Uterine smooth muscle cell (primary cell): ENCODE measurements around the gene FRRS1. TPM values are rescaled to one million over a fixed set of nuclear protein-coding genes. Genes with fewer than 3 reads are reported as not detected.

Experiments
- total RNA-seq: library from RNA; depleted of rRNA; stranded (reverse); fragments of >200 nt; gene quantifications from 2 replicates; pipeline ENCODE4 v1.2.3, GENCODE V29; 2014

Gene FRRS1
- 40.3 and 54.1 TPM in 2 replicates for total RNA-seq

GRCh38 chr1:99766378-99766800 is at the start of gene FRRS1:
Gene FRRS1, minus strand, starts transcription at chr1:99766635. Its CDS starts 17,867 bp downstream, at chr1:99748768.

Other genes with a start within 250 kb of the FRRS1 start
- 0.37 and 0.55 TPM in 2 replicates for gene PALMD, start 120.5 kb downstream of the FRRS1 start, total RNA-seq
- 11.4 and 13.0 TPM in 2 replicates for gene AGL, start 83.7 kb upstream of the FRRS1 start, total RNA-seq
- 40.6 and 48.6 TPM in 2 replicates for gene SLC35A3, start 203.4 kb upstream of the FRRS1 start, total RNA-seq